PC-9 (cell line): ENCODE results near the gene BRMS1.

Experiments
- EZH2 ChIP-seq: fragments of 200-600 bp; sonication (generic); IDR thresholded peaks from 2 replicates; pipeline ENCODE4 v1.8.0; 2017; ENCODE audit warnings: antibody characterized with exemption, low read depth
- TF ChIP-seq, protein P1 (sequence below): fragments of 200-600 bp; sonication (generic); conservative IDR thresholded peaks from 2 replicates; pipeline ENCODE4 v1.6.1; 2017; ENCODE audit warnings: mixed run types, antibody characterized with exemption, mild to moderate bottlenecking, moderate library complexity

DNA sequence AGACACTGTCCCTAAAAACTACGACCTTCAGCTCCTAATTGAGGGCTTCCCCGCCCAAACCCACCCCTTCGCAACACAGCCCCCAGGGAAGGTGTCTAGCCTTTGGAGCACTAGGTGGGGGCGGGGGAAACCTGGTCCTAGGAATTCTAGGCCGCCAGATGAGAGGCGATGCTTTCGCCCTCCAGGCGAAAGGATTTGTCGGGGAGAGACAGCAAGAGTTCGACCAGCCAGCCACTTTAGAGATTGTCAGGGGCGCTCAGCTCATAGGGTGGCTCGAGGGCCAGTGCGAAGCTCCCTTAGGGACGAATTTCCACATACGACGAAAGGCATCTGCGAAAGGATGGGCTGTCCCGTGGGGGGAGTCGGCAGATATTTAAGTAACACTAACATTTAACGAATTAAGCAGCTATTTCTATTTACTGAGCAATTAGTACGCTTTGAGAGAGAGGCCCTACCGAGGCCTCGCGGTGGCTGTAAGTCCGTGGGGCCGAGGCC lies 33.4 kb downstream of the BRMS1 start:
- TF ChIP-seq, protein P1, sequence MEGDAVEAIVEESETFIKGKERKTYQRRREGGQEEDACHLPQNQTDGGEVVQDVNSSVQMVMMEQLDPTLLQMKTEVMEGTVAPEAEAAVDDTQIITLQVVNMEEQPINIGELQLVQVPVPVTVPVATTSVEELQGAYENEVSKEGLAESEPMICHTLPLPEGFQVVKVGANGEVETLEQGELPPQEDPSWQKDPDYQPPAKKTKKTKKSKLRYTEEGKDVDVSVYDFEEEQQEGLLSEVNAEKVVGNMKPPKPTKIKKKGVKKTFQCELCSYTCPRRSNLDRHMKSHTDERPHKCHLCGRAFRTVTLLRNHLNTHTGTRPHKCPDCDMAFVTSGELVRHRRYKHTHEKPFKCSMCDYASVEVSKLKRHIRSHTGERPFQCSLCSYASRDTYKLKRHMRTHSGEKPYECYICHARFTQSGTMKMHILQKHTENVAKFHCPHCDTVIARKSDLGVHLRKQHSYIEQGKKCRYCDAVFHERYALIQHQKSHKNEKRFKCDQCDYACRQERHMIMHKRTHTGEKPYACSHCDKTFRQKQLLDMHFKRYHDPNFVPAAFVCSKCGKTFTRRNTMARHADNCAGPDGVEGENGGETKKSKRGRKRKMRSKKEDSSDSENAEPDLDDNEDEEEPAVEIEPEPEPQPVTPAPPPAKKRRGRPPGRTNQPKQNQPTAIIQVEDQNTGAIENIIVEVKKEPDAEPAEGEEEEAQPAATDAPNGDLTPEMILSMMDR = no peak
- TF ChIP-seq EZH2 = no peak
